ENCODE measurements around the gene DPY19L1.
"Not testable (repeated sequence)": the region's sequence is repeated elsewhere in the genome, so short reads cannot be mapped to it uniquely, and the experiment has no call there.

The DPY19L1 gene

DNA sequence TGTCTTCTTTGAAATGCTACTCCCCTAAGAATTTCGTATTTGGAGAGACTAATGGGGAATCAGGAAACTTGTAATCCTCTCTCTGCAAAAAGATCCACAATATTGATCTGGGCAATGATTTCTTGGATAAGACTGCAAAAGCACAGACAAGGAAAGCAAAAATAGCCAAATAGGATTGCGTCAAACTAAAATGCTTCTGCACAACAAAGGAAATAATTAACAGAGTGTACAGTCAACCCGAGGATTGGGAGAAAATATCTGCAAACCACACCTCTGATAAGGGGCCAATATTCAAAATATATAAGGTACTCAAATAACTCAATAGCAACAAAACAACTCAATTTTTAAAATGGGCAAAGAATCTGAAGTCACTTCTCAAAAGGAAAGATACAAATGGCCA lies 52.1 kb downstream of the DPY19L1 start:
- not testable (repeated sequence) for DNase-seq

GRCh38 chr7:34984140-34984539 lies 53.1 kb downstream of the DPY19L1 start:
- DNase-seq: not testable (repeated sequence)

DNA sequence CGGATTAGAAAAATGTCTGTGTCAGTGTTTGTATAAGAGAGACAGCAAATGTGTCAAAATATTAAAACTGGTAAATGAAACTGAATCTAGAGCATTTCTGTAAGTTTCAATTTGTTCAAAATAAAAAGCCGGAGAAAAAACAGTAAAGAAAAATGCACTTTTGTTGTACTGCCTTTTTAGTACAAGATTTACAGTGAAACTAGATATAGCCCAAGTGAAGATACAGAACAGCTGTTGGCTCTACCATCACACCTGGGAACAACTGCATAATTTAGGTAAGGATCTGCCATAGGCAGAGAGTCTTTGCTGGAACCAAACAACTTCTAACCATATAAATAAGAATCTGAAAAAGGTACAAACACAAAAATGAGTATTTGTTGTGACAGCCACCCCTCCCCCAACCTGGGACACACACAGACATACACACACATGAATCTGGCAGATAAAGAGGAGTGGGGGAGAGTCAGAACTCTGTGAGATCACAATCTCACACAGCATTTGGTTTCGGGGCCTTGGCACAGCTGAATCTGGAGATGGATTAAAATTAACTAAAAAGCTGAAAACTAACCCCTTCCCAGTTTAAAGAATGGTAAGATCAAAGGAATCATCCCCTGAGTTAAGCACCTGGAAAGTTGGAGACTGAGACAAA lies 54.8 kb downstream of the DPY19L1 start:
- DNase-seq: no peak

- DNase-seq: not testable (repeated sequence)
These were observed 58.2 kb downstream of the DPY19L1 start for GRCh38 chr7:34979124-34979523.

GRCh38 chr7:34973400-34973760 lies 63.9 kb downstream of the DPY19L1 start:
- no peak for DNase-seq

DNA sequence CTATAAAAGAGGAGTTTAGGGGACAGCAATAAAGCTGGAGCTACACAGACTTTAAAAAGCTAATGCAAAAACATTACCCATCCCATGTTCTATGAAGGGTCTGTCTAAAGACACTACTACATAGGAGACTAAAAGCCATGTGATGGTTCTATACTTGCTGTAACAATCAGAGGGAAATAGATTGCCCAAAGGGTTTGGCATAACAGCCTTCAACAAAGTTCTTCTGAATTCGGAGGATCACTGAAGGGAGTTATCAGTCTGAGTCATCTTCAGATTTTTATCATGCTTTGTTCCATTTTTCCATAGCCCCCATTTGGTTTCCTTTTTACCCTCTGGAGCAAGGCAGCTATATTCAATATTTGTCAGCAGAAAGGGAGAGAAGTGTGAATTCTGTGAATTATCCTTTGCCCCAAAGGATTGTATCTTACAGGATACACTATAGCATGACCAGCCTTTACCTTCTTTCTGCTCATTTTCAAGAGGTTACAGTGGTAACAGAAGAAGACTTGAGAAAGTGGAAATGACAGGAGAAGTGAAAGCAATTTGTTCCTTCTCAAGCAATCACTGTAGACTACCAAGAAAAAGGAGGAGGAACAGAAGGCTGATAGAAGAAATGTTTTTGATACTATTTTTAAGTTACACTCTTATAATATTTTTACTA lies 64.4 kb downstream of the DPY19L1 start:
- DNase-seq: not testable (repeated sequence)

GRCh38 chr7:34967818-34968217 lies 69.5 kb downstream of the DPY19L1 start:
- not testable (repeated sequence) for DNase-seq

GRCh38 chr7:34966504-34966903 lies 70.8 kb downstream of the DPY19L1 start:
- not testable (repeated sequence) for DNase-seq

DNA sequence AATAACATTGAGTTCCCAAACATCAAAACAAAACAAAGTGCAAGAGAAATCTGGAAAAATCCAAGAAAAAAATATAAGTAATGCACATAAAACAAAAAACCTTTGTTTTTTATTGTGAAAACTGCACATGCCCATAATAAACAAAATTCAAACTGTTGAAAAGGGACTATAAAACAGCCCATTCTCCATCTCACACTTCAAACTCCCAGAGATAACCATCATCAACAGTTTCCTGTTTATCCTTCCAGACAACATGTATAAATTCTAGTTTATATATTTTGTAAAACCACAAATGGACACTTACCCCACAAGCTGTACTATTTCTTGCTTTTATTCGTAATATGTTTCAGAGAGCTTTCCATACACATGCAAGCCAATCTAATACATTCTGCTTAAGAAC lies 79.3 kb downstream of the DPY19L1 start:
- DNase-seq: no peak

- no peak for DNase-seq
These were observed 84.5 kb downstream of the DPY19L1 start for GRCh38 chr7:34952822-34953221.

DNA sequence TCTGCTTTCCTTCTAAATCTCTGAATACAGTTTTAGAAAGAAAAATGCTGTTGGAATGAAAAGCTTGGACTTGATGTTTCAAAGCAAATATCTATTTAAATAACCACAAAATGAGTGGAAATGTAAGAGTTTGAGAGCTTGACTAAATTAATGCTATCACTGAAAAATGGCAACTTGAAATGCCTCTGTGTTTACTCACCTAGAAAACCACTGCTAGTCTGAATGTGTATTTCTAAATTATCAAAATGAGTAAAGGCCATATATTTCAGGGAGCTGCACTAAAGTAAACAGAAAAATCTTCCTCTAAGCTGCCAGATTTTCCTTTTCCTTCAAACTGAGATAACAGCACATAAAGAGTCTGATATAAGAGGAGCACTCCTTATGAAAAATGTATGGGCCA lies 87.9 kb downstream of the DPY19L1 start:
- no peak for DNase-seq

DNA sequence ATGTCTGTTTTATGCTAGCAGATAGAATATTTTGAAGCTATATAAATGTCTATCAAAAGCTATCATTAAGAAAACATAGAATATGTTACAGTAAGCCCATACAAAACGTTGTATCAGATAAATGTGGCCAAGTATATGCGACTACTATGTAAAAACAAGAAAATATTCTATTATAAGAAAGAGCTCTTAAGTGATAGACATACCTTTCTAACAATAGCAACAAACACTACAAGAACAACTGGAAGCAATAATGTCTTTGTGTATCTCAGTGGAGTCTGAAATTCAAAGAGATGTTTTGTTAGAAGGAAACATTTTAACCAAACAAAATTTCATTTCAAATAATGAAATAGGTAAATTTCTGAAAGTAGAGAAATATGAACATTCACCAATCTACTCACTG lies 89.9 kb downstream of the DPY19L1 start:
- not testable (repeated sequence) for DNase-seq

DNA sequence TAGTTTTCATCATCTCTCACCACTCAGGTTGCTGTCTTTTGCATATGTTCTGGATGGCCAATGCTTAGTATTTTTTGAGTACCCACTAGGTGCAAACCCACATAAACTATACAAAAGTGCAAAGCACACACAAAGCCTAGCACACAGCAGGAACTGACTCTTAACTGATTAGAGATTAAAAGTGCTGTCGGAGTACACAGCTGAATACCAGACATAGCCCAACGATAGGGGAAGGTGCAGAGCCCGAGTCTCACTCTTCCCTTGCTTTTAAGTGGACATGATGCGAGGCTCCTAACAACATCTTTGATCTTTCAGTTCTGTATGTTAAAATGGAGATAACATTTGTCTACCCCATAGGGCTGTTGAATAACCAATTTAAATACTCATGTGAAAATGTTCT lies 90.8 kb downstream of the DPY19L1 start:
- DNase-seq: no peak

DNA sequence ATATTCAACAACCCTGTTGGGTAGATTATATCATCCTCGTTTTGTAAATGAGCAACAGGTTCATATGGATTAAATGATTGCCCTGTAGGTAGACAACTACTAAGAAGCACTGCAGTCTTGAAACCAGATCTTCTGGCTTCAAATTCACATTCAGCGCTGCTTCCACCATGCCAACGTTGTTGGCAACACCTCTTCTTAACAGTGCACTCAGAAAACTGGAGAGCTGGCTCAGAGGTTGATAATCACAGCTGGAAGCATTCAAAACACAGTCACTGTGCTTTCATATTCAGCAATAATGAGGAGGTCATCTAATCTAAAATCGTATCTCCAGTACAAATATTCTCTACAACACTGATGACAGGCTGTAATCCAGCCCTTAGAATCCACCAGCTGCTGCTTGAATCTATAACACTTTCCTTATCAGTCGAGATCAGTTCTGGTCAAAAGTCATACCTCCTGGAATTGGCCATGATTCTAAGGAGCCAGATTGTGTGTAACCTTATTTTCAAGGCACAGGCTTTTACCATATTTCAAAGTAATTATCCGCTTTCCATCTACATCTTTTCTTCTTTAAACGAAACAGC lies 91.3 kb downstream of the DPY19L1 start:
- DNase-seq: not testable (repeated sequence)

- no peak for DNase-seq
These were observed 98.1 kb downstream of the DPY19L1 start for GRCh38 chr7:34939175-34939574.

GRCh38 chr7:34935735-34936165 lies 101.5 kb downstream of the DPY19L1 start:
- DNase-seq: not testable (repeated sequence)

- no peak for DNase-seq
These were observed 105.5 kb downstream of the DPY19L1 start for GRCh38 chr7:34931739-34932138.

GRCh38 chr7:34929783-34930182 lies 107.5 kb downstream of the DPY19L1 start:
- not testable (repeated sequence) for DNase-seq

DNA sequence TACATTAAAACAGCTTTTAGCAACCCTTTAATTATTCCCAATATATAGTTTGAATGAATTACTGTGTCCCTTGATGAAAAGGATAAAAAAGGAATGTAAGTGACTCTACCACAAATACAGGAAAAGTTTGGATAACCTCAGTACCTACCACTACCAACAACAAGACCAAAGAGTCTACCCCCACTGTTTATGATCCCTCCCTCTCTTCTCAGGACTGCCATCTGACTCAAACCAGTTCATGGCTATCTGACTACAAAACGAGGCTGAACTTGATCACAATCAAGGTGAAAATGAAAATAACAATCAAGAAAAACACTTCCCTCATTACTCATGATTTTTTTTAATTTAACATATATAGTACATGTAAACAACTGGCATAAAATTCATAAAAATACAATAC lies 108.7 kb downstream of the DPY19L1 start:
- no peak for DNase-seq

- DNase-seq: no peak
These were observed 109.2 kb downstream of the DPY19L1 start for GRCh38 chr7:34928052-34928451.

- not testable (repeated sequence) for DNase-seq
These were observed 116.8 kb downstream of the DPY19L1 start for GRCh38 chr7:34920470-34920869.

- not testable (repeated sequence) for DNase-seq
These were observed 118.2 kb downstream of the DPY19L1 start for GRCh38 chr7:34919038-34919437.

GRCh38 chr7:34918198-34918861 lies 119.0 kb downstream of the DPY19L1 start:
- DNase-seq: not testable (repeated sequence)

GRCh38 chr7:34917515-34917914 lies 119.8 kb downstream of the DPY19L1 start:
- DNase-seq: not testable (repeated sequence)

All from NCI-H1105 treated with DMSO at 0.1 percent for 48 hours (cell line).